GM23248 (cell line): ENCODE data around the gene SBNO2. TPM values are rescaled to one million over a fixed set of nuclear protein-coding genes. Genes with fewer than 3 reads are reported as not detected.

Experiments used
- DNase-seq: peaks from one replicate; pipeline ENCODE4 v3.0.0-alpha.2; 2015
- H2AFZ ChIP-seq: fragments of 200-600 bp; sonication (generic); 2 replicates; pipeline ENCODE4 v1.6.1; 2016; ENCODE audit warnings: antibody characterized with exemption
- H3F3A ChIP-seq: fragments of 200-600 bp; sonication (generic); 2 replicates; pipeline ENCODE4 v1.6.1; 2016; ENCODE audit warnings: mild to moderate bottlenecking, antibody characterized with exemption, mixed run types; ENCODE audit not compliant: insufficient read depth
- H3K27ac ChIP-seq: fragments of 200-600 bp; sonication (generic); 2 replicates; pipeline ENCODE4 v1.5.1; 2016; ENCODE audit warnings: mild to moderate bottlenecking
- H3K27me3 ChIP-seq: fragments of 200-600 bp; sonication (generic); replicated peaks from 2 replicates; pipeline ENCODE4 v1.6.1; 2016; ENCODE audit warnings: mild to moderate bottlenecking; ENCODE audit not compliant: insufficient read depth
- H3K36me3 ChIP-seq: fragments of 200-600 bp; sonication (generic); 2 replicates; pipeline ENCODE4 v1.6.1; 2016; ENCODE audit warnings: low read depth, mild to moderate bottlenecking
- H3K4me1 ChIP-seq: fragments of 200-600 bp; sonication (generic); 2 replicates; pipeline ENCODE4 v1.6.1; 2016; ENCODE audit warnings: mild to moderate bottlenecking; ENCODE audit not compliant: insufficient read depth
- H3K4me2 ChIP-seq: fragments of 200-600 bp; sonication (generic); one replicate; pipeline ENCODE4 v1.6.1; 2016; ENCODE audit warnings: mild to moderate bottlenecking; ENCODE audit not compliant: unreplicated experiment
- H3K4me3 ChIP-seq: fragments of 200-600 bp; sonication (generic); 2 replicates; pipeline ENCODE4 v1.5.1; 2016; ENCODE audit warnings: mild to moderate bottlenecking
- H3K79me2 ChIP-seq: fragments of 200-600 bp; sonication (generic); 2 replicates; pipeline ENCODE4 v1.6.1; 2016; ENCODE audit warnings: mild to moderate bottlenecking; ENCODE audit not compliant: insufficient read depth
- H3K9ac ChIP-seq: fragments of 200-600 bp; sonication (generic); 2 replicates; pipeline ENCODE4 v1.6.1; 2016; ENCODE audit warnings: mild to moderate bottlenecking
- H3K9me2 ChIP-seq: fragments of 200-600 bp; sonication (generic); 2 replicates; pipeline ENCODE4 v1.6.1; 2016; ENCODE audit warnings: mixed run types, mild to moderate bottlenecking, moderate library complexity; ENCODE audit not compliant: insufficient read depth
- H3K9me3 ChIP-seq: fragments of 200-600 bp; sonication (generic); one replicate; pipeline ENCODE4 v1.6.1; 2017; ENCODE audit warnings: low read depth
- H4K20me1 ChIP-seq: fragments of 200-600 bp; sonication (generic); 2 replicates; pipeline ENCODE4 v1.6.0; 2016; ENCODE audit not compliant: insufficient read depth
- EZH2 ChIP-seq: fragments of 200-600 bp; sonication (generic); IDR thresholded peaks from 2 replicates; pipeline ENCODE4 v1.6.1; 2018; ENCODE audit warnings: antibody characterized with exemption, mild to moderate bottlenecking; ENCODE audit not compliant: insufficient read depth, poor library complexity, severe bottlenecking
- EZH2phosphoT487 ChIP-seq: fragments of 200-600 bp; sonication (generic); IDR thresholded peaks from 2 replicates; pipeline ENCODE4 v1.6.1; 2018; ENCODE audit warnings: antibody characterized with exemption, moderate library complexity, mild to moderate bottlenecking, low read depth; ENCODE audit not compliant: insufficient read depth
- WGBS, 2 experiments: methylation state at CpG; one replicate each; pipeline ENCODE4 v1.1.6; 2015 to 2017; ENCODE audit warnings: low lambda C conversion rate in 2 of 2, low coverage in 1 of 2; ENCODE audit errors: missing lambda C conversion rate in 2 of 2; 5-methylcytosine and 5-hydroxymethylcytosine counted together
- in situ Hi-C: fragments of 300-500 bp; cut with MboI; formaldehyde crosslinking; loops from 2 replicates; pipeline ENCODE4 v1.15.0; 2020
- polyA plus RNA-seq: library from polyadenylated mRNA; unstranded; fragments of >200 nt; fragmentation: Nextera tagmentation; extraction: Ambion mirVana; gene quantifications from 2 replicates; pipeline ENCODE4 v1.2.1, GENCODE V29; 2016
- total RNA-seq: library from RNA; depleted of rRNA; stranded (reverse); fragments of >200 nt; shearing (Covaris generic); gene quantifications from 2 replicates; pipeline ENCODE4 v1.2.3, GENCODE V29; 2014

SBNO2 gene
- total and polyA plus RNA-seq, 2 experiments from 2014 or later, result 7.5 to 70.4 TPM

GRCh38 chr19:1123885-1124677 lies 50.0 kb downstream of the SBNO2 start:
- H3F3A ChIP-seq, result no peaks in the 10 kb centered on the region
- TF ChIP-seq EZH2phosphoT487, result no peak
- TF ChIP-seq EZH2, result no peak
- H3K27me3 ChIP-seq, result no peaks in the 10 kb centered on the region
- peaks cover 92% of the 10 kb centered on the region for H3K79me2 ChIP-seq
- H3K9me3 ChIP-seq, result no peaks in the 10 kb centered on the region
- H3K4me3 ChIP-seq, result no peak overlapping the region
- no peaks in the 10 kb centered on the region for H3K9me2 ChIP-seq
- H3K4me2 ChIP-seq, result no peak overlapping the region
- no peak overlapping the region for H3K27ac ChIP-seq
- DNase-seq, result no peak
- H2AFZ ChIP-seq, result no peak overlapping the region
- H3K36me3 ChIP-seq, result peaks cover 50% of the 10 kb centered on the region; the same call in 1 of the 2 replicates
- H3K9ac ChIP-seq, result no peak overlapping the region
- peaks cover 4% of the 10 kb centered on the region; the same call in 1 of the 2 replicates for H3K4me1 ChIP-seq
- H4K20me1 ChIP-seq, result no peaks in the 10 kb centered on the region
- in situ Hi-C loops, result no loop called here
- WGBS, 2 experiments, result 88 to 93% methylated on average over 16 to 23 of the region's 23 CpGs

GRCh38 chr19:1123381-1123780 lies 50.7 kb downstream of the SBNO2 start:
- H3K4me1 ChIP-seq, result no peaks in the 10 kb centered on the region
- peaks cover 91% of the 10 kb centered on the region for H3K79me2 ChIP-seq
- H2AFZ ChIP-seq, result no peak overlapping the region
- no peak for TF ChIP-seq EZH2phosphoT487
- TF ChIP-seq EZH2, result no peak
- no peaks in the 10 kb centered on the region for H3K9me3 ChIP-seq
- no peaks in the 10 kb centered on the region for H3K9me2 ChIP-seq
- no peaks in the 10 kb centered on the region for H3F3A ChIP-seq
- no peak for DNase-seq
- H3K4me3 ChIP-seq, result no peak overlapping the region
- no peak overlapping the region for H3K4me2 ChIP-seq
- H3K9ac ChIP-seq, result no peak overlapping the region
- no peaks in the 10 kb centered on the region for H4K20me1 ChIP-seq
- in situ Hi-C loops, result no loop called here
- H3K36me3 ChIP-seq, result peaks cover 57% of the 10 kb centered on the region; the same call in 1 of the 2 replicates
- no peaks in the 10 kb centered on the region for H3K27me3 ChIP-seq
- H3K27ac ChIP-seq, result no peak overlapping the region
- 98 to 99% methylated on average over 20 of the region's 20 CpGs for WGBS, 2 experiments

- Histone ChIP-seq H4K20me1 (no peaks in the 10 kb centered on the region), H3K4me3 (no peak overlapping the region), H3K4me2 (no peak overlapping the region), H3K27ac (no peak overlapping the region), H3K9ac (no peak overlapping the region), H3K4me1 (no peaks in the 10 kb centered on the region), H2AFZ (no peak overlapping the region), H3K27me3 (no peaks in the 10 kb centered on the region), H3K79me2 (peaks cover 90% of the 10 kb centered on the region), H3K36me3 (peaks cover 62% of the 10 kb centered on the region; the same call in 1 of the 2 replicates), H3F3A (peaks cover 3% of the 10 kb centered on the region; the same call in 1 of the 2 replicates), H3K9me3 (no peaks in the 10 kb centered on the region), H3K9me2 (no peaks in the 10 kb centered on the region)
- TF ChIP-seq EZH2 (no peak), EZH2phosphoT487 (no peak)
- 37 to 39% methylated on average over 18 to 21 of the region's 21 CpGs for WGBS, 2 experiments
- in situ Hi-C loops, result no loop called here
- DNase-seq, result peak; percentile 93
These were observed 51.1 kb downstream of the SBNO2 start for GRCh38 chr19:1122972-1123363.

GRCh38 chr19:1122021-1122971 lies 51.8 kb downstream of the SBNO2 start:
- Histone ChIP-seq H4K20me1 (no peaks in the 10 kb centered on the region), H3K9me3 (no peaks in the 10 kb centered on the region), H3F3A (peaks cover 6% of the 10 kb centered on the region; the same call in 1 of the 2 replicates), H3K36me3 (peaks cover 68% of the 10 kb centered on the region; the same call in 1 of the 2 replicates), H3K4me1 (no peaks in the 10 kb centered on the region), H3K27me3 (no peaks in the 10 kb centered on the region), H3K4me2 (no peak overlapping the region), H2AFZ (no peak overlapping the region), H3K9me2 (no peaks in the 10 kb centered on the region), H3K4me3 (no peak overlapping the region), H3K9ac (no peak overlapping the region), H3K27ac (no peak overlapping the region), H3K79me2 (peaks cover 89% of the 10 kb centered on the region)
- no peak for TF ChIP-seq EZH2phosphoT487
- TF ChIP-seq EZH2, result no peak
- DNase-seq, result no peak
- in situ Hi-C loops, result no loop called here
- 96 to 98% methylated on average over 42 to 63 of the region's 63 CpGs for WGBS, 2 experiments
